Peyer's patch (tissue), 4 donors: ENCODE measurements around the gene MTG1.

Experiments used
- POLR2A ChIP-seq, 2 donors: fragments of 450-650 bp; IDR thresholded peaks; one replicate each; pipeline ENCODE4 v1.5.1; 2017; ENCODE audit warnings: antibody characterized with exemption in 2 of 2, mild to moderate bottlenecking in 2 of 2, moderate library complexity in 2 of 2
- TF ChIP-seq, protein P1 (sequence below), 6 experiments: fragments of 450-650 bp in 4 of 6; fragments of 200-600 bp in 2 of 6; sonication (generic) in 1 of 6; IDR thresholded peaks; one replicate each; pipeline ENCODE4 v1.5.1; 2017 to 2019; ENCODE audit warnings: antibody characterized with exemption in 6 of 6, mild to moderate bottlenecking in 3 of 6, moderate library complexity in 1 of 6

DNA sequence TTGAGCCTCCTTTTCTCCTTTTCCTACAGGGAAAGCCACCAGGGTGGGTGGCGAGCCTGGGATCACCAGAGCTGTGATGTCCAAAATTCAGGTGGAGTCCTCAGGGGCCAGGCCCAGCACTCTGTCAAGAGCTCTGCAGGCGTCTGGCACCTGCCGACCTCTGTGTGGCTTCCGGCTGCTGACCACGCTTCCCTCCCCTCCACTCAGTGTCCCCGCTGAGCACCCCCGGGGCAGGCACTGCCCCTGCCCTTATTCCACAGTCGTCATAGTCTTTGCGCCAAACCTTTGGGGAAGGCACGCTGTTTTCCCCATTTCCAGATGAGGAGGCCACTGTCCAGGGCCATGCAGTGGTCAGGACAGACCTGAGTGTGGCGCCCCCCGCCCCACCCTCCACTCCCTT is 7.5 kb downstream of the MTG1 start:
- TF ChIP-seq, protein P1, sequence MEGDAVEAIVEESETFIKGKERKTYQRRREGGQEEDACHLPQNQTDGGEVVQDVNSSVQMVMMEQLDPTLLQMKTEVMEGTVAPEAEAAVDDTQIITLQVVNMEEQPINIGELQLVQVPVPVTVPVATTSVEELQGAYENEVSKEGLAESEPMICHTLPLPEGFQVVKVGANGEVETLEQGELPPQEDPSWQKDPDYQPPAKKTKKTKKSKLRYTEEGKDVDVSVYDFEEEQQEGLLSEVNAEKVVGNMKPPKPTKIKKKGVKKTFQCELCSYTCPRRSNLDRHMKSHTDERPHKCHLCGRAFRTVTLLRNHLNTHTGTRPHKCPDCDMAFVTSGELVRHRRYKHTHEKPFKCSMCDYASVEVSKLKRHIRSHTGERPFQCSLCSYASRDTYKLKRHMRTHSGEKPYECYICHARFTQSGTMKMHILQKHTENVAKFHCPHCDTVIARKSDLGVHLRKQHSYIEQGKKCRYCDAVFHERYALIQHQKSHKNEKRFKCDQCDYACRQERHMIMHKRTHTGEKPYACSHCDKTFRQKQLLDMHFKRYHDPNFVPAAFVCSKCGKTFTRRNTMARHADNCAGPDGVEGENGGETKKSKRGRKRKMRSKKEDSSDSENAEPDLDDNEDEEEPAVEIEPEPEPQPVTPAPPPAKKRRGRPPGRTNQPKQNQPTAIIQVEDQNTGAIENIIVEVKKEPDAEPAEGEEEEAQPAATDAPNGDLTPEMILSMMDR (IDR thresholded peaks at IDR 0.05) = no peak
- TF ChIP-seq POLR2A (IDR thresholded peaks at IDR 0.05) = no peak
